ENCODE data around the gene CLDN10.

CLDN10 gene

GRCh38 chr13:95507991-95508390 is 44.5 kb upstream of the CLDN10 start:
- Histone ChIP-seq H3K27me3 (ENCODE audit: insufficient read depth, low read depth) (no peaks in the 10 kb centered on the region), H3K27ac (no peak overlapping the region), H2AFZ (ENCODE audit: low read depth) (no peak overlapping the region), H4K20me1 (ENCODE audit: insufficient read depth) (no peaks in the 10 kb centered on the region), H3K4me1 (ENCODE audit: low read depth, poor library complexity, severe bottlenecking) (no peaks in the 10 kb centered on the region), H3K9ac (no peak overlapping the region), H3K4me3 (IDR thresholded peaks at IDR 0.05; ENCODE audit: insufficient read depth, low read depth, low read length) (no peak overlapping the region), H3K4me2 (no peak overlapping the region), H3K79me2 (ENCODE audit: insufficient read depth, low read depth) (no peaks in the 10 kb centered on the region), H3K36me3 (ENCODE audit: insufficient read depth) (no peaks in the 10 kb centered on the region)
- no peak for TF ChIP-seq CTCF (conservative IDR thresholded peaks at IDR 0.05; ENCODE audit: low read depth, low read length)

GRCh38 chr13:95508996-95509395 is 43.5 kb upstream of the CLDN10 start:
- Histone ChIP-seq H2AFZ (ENCODE audit: low read depth) (no peak overlapping the region), H3K4me3 (IDR thresholded peaks at IDR 0.05; ENCODE audit: insufficient read depth, low read depth, low read length) (no peak overlapping the region), H3K79me2 (ENCODE audit: insufficient read depth, low read depth) (no peaks in the 10 kb centered on the region), H3K9ac (no peak overlapping the region), H3K27me3 (ENCODE audit: insufficient read depth, low read depth) (no peaks in the 10 kb centered on the region), H3K4me2 (no peak overlapping the region), H3K36me3 (ENCODE audit: insufficient read depth) (no peaks in the 10 kb centered on the region), H3K4me1 (ENCODE audit: low read depth, poor library complexity, severe bottlenecking) (no peaks in the 10 kb centered on the region), H3K27ac (no peak overlapping the region), H4K20me1 (ENCODE audit: insufficient read depth) (no peaks in the 10 kb centered on the region)
- no peak for TF ChIP-seq CTCF (conservative IDR thresholded peaks at IDR 0.05; ENCODE audit: low read depth, low read length)

- TF ChIP-seq CTCF (conservative IDR thresholded peaks at IDR 0.05; ENCODE audit: low read depth, low read length), result no peak
- H3K36me3 ChIP-seq (ENCODE audit: insufficient read depth), result no peaks in the 10 kb centered on the region
- no peak overlapping the region for H3K27ac ChIP-seq
- no peaks in the 10 kb centered on the region for H3K79me2 ChIP-seq (ENCODE audit: insufficient read depth, low read depth)
- H3K27me3 ChIP-seq (ENCODE audit: insufficient read depth, low read depth), result no peaks in the 10 kb centered on the region
- H3K9ac ChIP-seq, result no peak overlapping the region
- no peak overlapping the region for H3K4me2 ChIP-seq
- H4K20me1 ChIP-seq (ENCODE audit: insufficient read depth), result no peaks in the 10 kb centered on the region
- H2AFZ ChIP-seq (ENCODE audit: low read depth), result no peak overlapping the region
- H3K4me1 ChIP-seq (ENCODE audit: low read depth, poor library complexity, severe bottlenecking), result no peaks in the 10 kb centered on the region
- no peak overlapping the region for H3K4me3 ChIP-seq (IDR thresholded peaks at IDR 0.05; ENCODE audit: insufficient read depth, low read depth, low read length)
These were observed 42.8 kb upstream of the CLDN10 start for GRCh38 chr13:95509521-95510310.

- no peaks in the 10 kb centered on the region for H3K36me3 ChIP-seq (ENCODE audit: insufficient read depth)
- H3K9ac ChIP-seq, result no peak overlapping the region
- no peaks in the 10 kb centered on the region for H3K4me1 ChIP-seq (ENCODE audit: low read depth, poor library complexity, severe bottlenecking)
- no peaks in the 10 kb centered on the region for H3K27me3 ChIP-seq (ENCODE audit: insufficient read depth, low read depth)
- no peak overlapping the region for H3K4me2 ChIP-seq
- H2AFZ ChIP-seq (ENCODE audit: low read depth), result no peak overlapping the region
- no peak overlapping the region for H3K4me3 ChIP-seq (IDR thresholded peaks at IDR 0.05; ENCODE audit: insufficient read depth, low read depth, low read length)
- no peak overlapping the region for H3K27ac ChIP-seq
- H4K20me1 ChIP-seq (ENCODE audit: insufficient read depth), result no peaks in the 10 kb centered on the region
- no peak for TF ChIP-seq CTCF (conservative IDR thresholded peaks at IDR 0.05; ENCODE audit: low read depth, low read length)
- no peaks in the 10 kb centered on the region for H3K79me2 ChIP-seq (ENCODE audit: insufficient read depth, low read depth)
These were observed 41.6 kb upstream of the CLDN10 start for GRCh38 chr13:95510950-95511349.
